Brain microvascular endothelial cell (primary cell): ENCODE data around the gene NSD1.
"Not testable (repeated sequence)": the region's sequence is repeated elsewhere in the genome, so short reads cannot be mapped to it uniquely, and the experiment has no call there.

ENCODE experiments used
- DNase-seq: peaks from one replicate; pipeline ENCODE4 v3.0.0-alpha.2; 2020
- H3K27ac ChIP-seq: fragments of 250-450 bp; sonication (Bioruptor Pico); 2 replicates; pipeline ENCODE4 v1.5.1; 2020; ENCODE audit warnings: mild to moderate bottlenecking, moderate library complexity
- H3K27me3 ChIP-seq: fragments of 250-450 bp; sonication (Bioruptor Pico); replicated peaks from 2 replicates; pipeline ENCODE4 v1.5.1; 2020; ENCODE audit warnings: mild to moderate bottlenecking
- H3K36me3 ChIP-seq: fragments of 250-450 bp; sonication (Bioruptor Pico); replicated peaks from 2 replicates; pipeline ENCODE4 v1.5.1; 2020; ENCODE audit warnings: mild to moderate bottlenecking
- H3K4me3 ChIP-seq: 2 replicates; pipeline ENCODE4 v1.5.1; 2011; ENCODE audit warnings: low read depth, mild to moderate bottlenecking, control low read depth, low read length, moderate library complexity
- CTCF ChIP-seq: IDR thresholded peaks from 2 replicates; pipeline ENCODE4 v1.5.1; 2011; ENCODE audit warnings: low read depth, mild to moderate bottlenecking, moderate library complexity, low read length, control low read depth, inconsistent platforms; ENCODE audit errors: missing control alignments
- in situ Hi-C: cut with HindIII; loops from 2 replicates; pipeline ENCODE4 v1.10.0; 2017; ENCODE audit warnings: low sequenced_read_pairs, low pct_ligation_motif_present

The NSD1 gene

GRCh38 chr5:177134697-177135225 is 1.2 kb downstream of the NSD1 start:
- no peak for TF ChIP-seq CTCF
- H3K27ac ChIP-seq: peak overlapping the region; percentile 66
- in situ Hi-C loops: no loop called here
- peaks cover 9% of the 10 kb centered on the region for H3K36me3 ChIP-seq
- no peak for DNase-seq
- H3K4me3 ChIP-seq: peak overlapping the region; percentile 66
- no peaks in the 10 kb centered on the region for H3K27me3 ChIP-seq

- DNase-seq: no peak
- Histone ChIP-seq H3K36me3 (peaks cover 23% of the 10 kb centered on the region), H3K27ac (no peak overlapping the region), H3K27me3 (no peaks in the 10 kb centered on the region), H3K4me3 (no peak overlapping the region)
- in situ Hi-C loops: no loop called here
- no peak for TF ChIP-seq CTCF
These were observed 6.7 kb downstream of the NSD1 start for GRCh38 chr5:177140312-177140711.

GRCh38 chr5:177141496-177141895 is 7.9 kb downstream of the NSD1 start:
- in situ Hi-C loops: no loop called here
- no peak overlapping the region for H3K4me3 ChIP-seq
- TF ChIP-seq CTCF: no peak
- H3K36me3 ChIP-seq: peaks cover 22% of the 10 kb centered on the region
- H3K27ac ChIP-seq: no peak overlapping the region
- no peak for DNase-seq
- no peaks in the 10 kb centered on the region for H3K27me3 ChIP-seq

- no peak for TF ChIP-seq CTCF
- Histone ChIP-seq H3K27me3 (no peaks in the 10 kb centered on the region), H3K4me3 (no peak overlapping the region), H3K27ac (no peak overlapping the region), H3K36me3 (peaks cover 23% of the 10 kb centered on the region)
- in situ Hi-C loops: no loop called here
- DNase-seq: no peak
These were observed 8.6 kb downstream of the NSD1 start for GRCh38 chr5:177142098-177142611.

- Histone ChIP-seq H3K4me3 (no peak overlapping the region), H3K36me3 (peaks cover 23% of the 10 kb centered on the region), H3K27ac (no peak overlapping the region), H3K27me3 (no peaks in the 10 kb centered on the region)
- no peak for DNase-seq
- in situ Hi-C loops: no loop called here
- TF ChIP-seq CTCF: no peak
These were observed 9.2 kb downstream of the NSD1 start for GRCh38 chr5:177142778-177143177.

DNA sequence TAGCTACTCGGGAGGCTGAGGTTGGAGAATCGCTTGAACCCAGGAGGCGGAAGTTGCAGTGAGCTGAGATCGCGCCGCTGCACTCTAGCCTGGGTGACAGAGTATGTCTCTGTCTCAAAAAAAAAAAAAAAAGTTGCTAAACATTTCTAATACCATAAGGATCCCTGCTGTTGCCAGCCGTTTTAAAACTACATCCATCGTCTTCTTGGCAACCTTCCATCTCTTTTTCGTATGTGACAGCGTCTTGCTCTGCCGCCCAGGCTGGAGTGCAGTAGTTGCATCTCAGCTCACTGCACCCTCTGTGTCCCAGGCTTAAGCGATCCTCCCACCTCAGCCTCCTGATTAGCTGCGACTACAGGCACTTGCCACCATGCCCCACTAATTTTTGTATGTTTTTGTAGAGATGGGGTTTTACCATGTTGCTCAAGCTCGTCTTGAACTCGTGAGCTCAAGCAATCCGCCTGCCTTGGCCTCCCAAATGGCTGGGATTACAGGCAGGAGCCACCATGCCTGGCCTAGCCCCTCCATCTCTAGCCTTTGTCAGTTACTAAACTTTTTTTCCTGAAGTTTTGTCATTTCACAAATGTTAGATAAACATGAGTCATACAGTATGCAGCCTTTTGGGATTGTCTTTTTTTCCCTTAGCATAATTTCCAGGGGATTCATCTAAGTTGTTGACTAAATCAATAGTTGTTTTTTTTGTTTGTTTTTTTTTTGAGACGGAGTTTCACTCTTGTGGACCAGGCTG is 13.5 kb downstream of the NSD1 start:
- peaks cover 18% of the 10 kb centered on the region for H3K36me3 ChIP-seq
- no peak for TF ChIP-seq CTCF
- in situ Hi-C loops: no loop called here
- H3K4me3 ChIP-seq: no peak overlapping the region
- no peak for DNase-seq
- H3K27me3 ChIP-seq: no peaks in the 10 kb centered on the region
- H3K27ac ChIP-seq: peak overlapping the region; percentile 3

DNA sequence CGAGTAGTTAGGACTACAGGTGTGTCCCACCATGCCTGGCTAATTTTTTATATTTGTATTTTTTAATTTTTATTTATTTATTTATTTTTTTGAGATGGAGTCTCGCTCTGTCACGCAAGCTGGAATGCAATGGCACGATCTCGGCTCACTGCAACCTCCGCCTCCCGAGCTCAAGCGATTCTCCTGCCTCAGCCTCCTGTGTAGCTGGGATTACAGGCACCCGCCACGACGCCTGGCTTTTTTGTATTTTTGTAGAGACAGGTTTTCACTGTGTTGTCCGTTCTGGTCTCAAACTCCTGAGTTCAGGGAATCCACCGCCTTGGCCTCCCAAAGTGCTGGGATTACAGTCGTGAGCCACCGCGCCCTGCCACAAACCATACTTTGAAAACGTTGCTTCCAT is 16.5 kb downstream of the NSD1 start:
- in situ Hi-C loops, DNase-seq, H3K27ac ChIP-seq, H3K36me3 ChIP-seq, H3K27me3 ChIP-seq, H3K4me3 ChIP-seq: not testable (repeated sequence)
